ENCODE results near the gene PDCL2. TPM values are rescaled to one million over a fixed set of nuclear protein-coding genes. Genes with fewer than 3 reads are reported as not detected.
A peak's percentile ranks its signal among the peaks of the same experiment; 100 is the strongest.

The PDCL2 gene
- total and polyA plus RNA-seq, 9 of the 15 experiments (the other 6 are each of a cell fraction or from before 2014, with no cell fraction given): 0.62 to 2.5 (median 1.2) TPM

- no peak for TF ChIP-seq ZNF512 (tag; IDR thresholded peaks at IDR 0.05)
- no peak for TF ChIP-seq ZNF165 (CRISPR knock-in tag; IDR thresholded peaks at IDR 0.05; ENCODE audit: borderline replicate concordance)
- no peak for TF ChIP-seq LCOR (CRISPR knock-in tag; IDR thresholded peaks at IDR 0.05)
- no peak for TF ChIP-seq RFX1 (IDR thresholded peaks at IDR 0.05)
- no peak for TF ChIP-seq PKNOX1 (IDR thresholded peaks at IDR 0.05)
- no peak for TF ChIP-seq ZNF830 (CRISPR knock-in tag; IDR thresholded peaks at IDR 0.05)
- no peak for TF ChIP-seq ZNF707 (CRISPR knock-in tag; conservative IDR thresholded peaks at IDR 0.05)
- no peak for TF ChIP-seq ATF7 (IDR thresholded peaks at IDR 0.05)
- 0 out of 2 replicates have a peak, but pooled peaks have one; percentile 16 for TF ChIP-seq TEAD4 (IDR thresholded peaks at IDR 0.05; ENCODE audit: low read length)
- no peak for TF ChIP-seq TEAD4 (CRISPR knock-in tag; IDR thresholded peaks at IDR 0.05; ENCODE audit: borderline replicate concordance)
- no peak for TF ChIP-seq ZBTB12 (CRISPR knock-in tag; IDR thresholded peaks at IDR 0.05)
- TF ChIP-seq MITF (IDR thresholded peaks at IDR 0.05): no peak
- no peak for TF ChIP-seq GTF2B (IDR thresholded peaks at IDR 0.05; ENCODE audit: extremely low read depth, insufficient read length)
- TF ChIP-seq CCNT2 (IDR thresholded peaks at IDR 0.05; ENCODE audit: borderline replicate concordance, extremely low read depth, insufficient read length, low read depth, low read length): no peak
- TF ChIP-seq HLTF (IDR thresholded peaks at IDR 0.05): 0 out of 2 replicates have a peak, but pooled peaks have one; percentile 43
- TF ChIP-seq SMAD1 (IDR thresholded peaks at IDR 0.05; ENCODE audit: low read depth, low read length, partially characterized antibody): no peak
- no peak for TF ChIP-seq ZNF668 (CRISPR knock-in tag; IDR thresholded peaks at IDR 0.05)
- TF ChIP-seq IFI16 (CRISPR knock-in tag; IDR thresholded peaks at IDR 0.05): no peak
- TF ChIP-seq ARID3A (IDR thresholded peaks at IDR 0.05; ENCODE audit: borderline replicate concordance, low read depth, low read length): peak; percentile 80
- no peak for TF ChIP-seq ASH1L (IDR thresholded peaks at IDR 0.05; ENCODE audit: borderline replicate concordance, low read depth, partially characterized antibody)
- TF ChIP-seq MTA1 (IDR thresholded peaks at IDR 0.05; ENCODE audit: borderline replicate concordance): 0 out of 2 replicates have a peak, but pooled peaks have one; percentile 39
Measured at GRCh38 chr4:55543858-55544257, 48.2 kb downstream of the PDCL2 start (continued).

Measured in K562 (cell line).